Hepatocyte (in vitro differentiated cells): ENCODE data around the gene SNX32.

ENCODE experiments used
- EZH2 ChIP-seq: fragments of 200-600 bp; sonication (generic); IDR thresholded peaks from 2 replicates; pipeline ENCODE4 v1.6.1; 2016; ENCODE audit warnings: antibody characterized with exemption, mild to moderate bottlenecking, borderline replicate concordance
- TF ChIP-seq, protein P1 (sequence below): fragments of 200-600 bp; sonication (generic); IDR thresholded peaks from 2 replicates; pipeline ENCODE4 v1.5.1; 2016; ENCODE audit warnings: antibody characterized with exemption, mild to moderate bottlenecking; ENCODE audit not compliant: poor library complexity

DNA sequence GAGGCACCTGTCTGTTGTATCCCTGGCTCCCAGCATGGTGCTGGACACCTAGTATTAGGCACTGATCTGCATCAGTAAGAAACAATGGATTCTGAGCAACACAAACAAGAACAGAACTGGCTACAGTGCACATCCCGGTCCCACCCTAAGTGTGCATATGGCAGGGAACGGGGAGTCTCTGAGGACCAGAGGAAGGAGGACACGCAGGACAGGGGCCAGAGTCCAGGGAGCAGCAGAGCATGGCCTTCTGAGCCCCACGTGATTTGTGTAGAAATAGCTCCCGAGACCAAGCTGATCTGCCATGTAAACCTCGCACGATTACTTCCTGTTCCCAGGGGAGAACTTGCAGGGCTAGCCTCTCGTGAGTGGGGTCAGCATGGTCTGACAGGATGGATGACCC, 12.7 kb upstream of the SNX32 start:
- TF ChIP-seq, protein P1, sequence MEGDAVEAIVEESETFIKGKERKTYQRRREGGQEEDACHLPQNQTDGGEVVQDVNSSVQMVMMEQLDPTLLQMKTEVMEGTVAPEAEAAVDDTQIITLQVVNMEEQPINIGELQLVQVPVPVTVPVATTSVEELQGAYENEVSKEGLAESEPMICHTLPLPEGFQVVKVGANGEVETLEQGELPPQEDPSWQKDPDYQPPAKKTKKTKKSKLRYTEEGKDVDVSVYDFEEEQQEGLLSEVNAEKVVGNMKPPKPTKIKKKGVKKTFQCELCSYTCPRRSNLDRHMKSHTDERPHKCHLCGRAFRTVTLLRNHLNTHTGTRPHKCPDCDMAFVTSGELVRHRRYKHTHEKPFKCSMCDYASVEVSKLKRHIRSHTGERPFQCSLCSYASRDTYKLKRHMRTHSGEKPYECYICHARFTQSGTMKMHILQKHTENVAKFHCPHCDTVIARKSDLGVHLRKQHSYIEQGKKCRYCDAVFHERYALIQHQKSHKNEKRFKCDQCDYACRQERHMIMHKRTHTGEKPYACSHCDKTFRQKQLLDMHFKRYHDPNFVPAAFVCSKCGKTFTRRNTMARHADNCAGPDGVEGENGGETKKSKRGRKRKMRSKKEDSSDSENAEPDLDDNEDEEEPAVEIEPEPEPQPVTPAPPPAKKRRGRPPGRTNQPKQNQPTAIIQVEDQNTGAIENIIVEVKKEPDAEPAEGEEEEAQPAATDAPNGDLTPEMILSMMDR = no peak
- TF ChIP-seq EZH2 = no peak
